SK-N-SH treated with all-trans-retinoic acid at 6 μM for 48 hours (cell line): ENCODE results near the gene S1PR4.

Source experiments
- CREB5 ChIP-seq: fragments of 250-450 bp; sonication (Bioruptor Pico); IDR thresholded peaks from 2 replicates; pipeline ENCODE4 v1.5.1; 2020; ENCODE audit warnings: low read depth, mild to moderate bottlenecking, moderate library complexity
- ESRRG ChIP-seq: fragments of 250-450 bp; sonication (Bioruptor Pico); IDR thresholded peaks from 2 replicates; pipeline ENCODE4 v1.6.1; 2021; ENCODE audit warnings: mild to moderate bottlenecking
- PATZ1 ChIP-seq: fragments of 250-450 bp; sonication (Bioruptor Pico); IDR thresholded peaks from 2 replicates; pipeline ENCODE4 v1.8.0; 2020; ENCODE audit warnings: mild to moderate bottlenecking, moderate library complexity, borderline replicate concordance
- POU6F1 ChIP-seq: fragments of 250-450 bp; sonication (Bioruptor Pico); IDR thresholded peaks from 2 replicates; pipeline ENCODE4 v1.8.0; 2021; ENCODE audit warnings: low read depth, mild to moderate bottlenecking, moderate library complexity, borderline replicate concordance
- RARB ChIP-seq: fragments of 250-450 bp; sonication (Bioruptor Pico); IDR thresholded peaks from 2 replicates; pipeline ENCODE4 v1.8.0; 2021; ENCODE audit warnings: mild to moderate bottlenecking, moderate library complexity
- SNAI2 ChIP-seq: fragments of 250-450 bp; sonication (Bioruptor Pico); IDR thresholded peaks from 2 replicates; pipeline ENCODE4 v1.5.0; 2020; ENCODE audit warnings: mild to moderate bottlenecking, moderate library complexity
- TCF4 ChIP-seq: fragments of 250-450 bp; sonication (Bioruptor Pico); IDR thresholded peaks from 2 replicates; pipeline ENCODE4 v1.8.0; 2021; ENCODE audit warnings: mild to moderate bottlenecking, moderate library complexity, borderline replicate concordance
- TSHZ2 ChIP-seq: fragments of 250-450 bp; sonication (Bioruptor Pico); IDR thresholded peaks from 2 replicates; pipeline ENCODE4 v1.5.0; 2020; ENCODE audit warnings: mild to moderate bottlenecking, moderate library complexity
- ZFP30 ChIP-seq: fragments of 450-650 bp; formaldehyde crosslinking; IDR thresholded peaks from 2 replicates; pipeline ENCODE4 v1.5.0; 2022; ENCODE audit warnings: mild to moderate bottlenecking, moderate library complexity

- no peak for TF ChIP-seq ZFP30 (CRISPR knock-in tag)
- TF ChIP-seq TSHZ2 (CRISPR knock-in tag): no peak
- no peak for TF ChIP-seq TCF4 (CRISPR knock-in tag)
- TF ChIP-seq RARB (CRISPR knock-in tag): no peak
- TF ChIP-seq ESRRG (CRISPR knock-in tag): no peak
- no peak for TF ChIP-seq POU6F1
- no peak for TF ChIP-seq PATZ1 (CRISPR knock-in tag)
- TF ChIP-seq SNAI2: no peak
- no peak for TF ChIP-seq CREB5 (CRISPR knock-in tag)
Measured at GRCh38 chr19:3193256-3194105, 14.9 kb downstream of the S1PR4 start.
